Chondrocyte (in vitro differentiated cells): ENCODE data around the gene GNA15. TPM values are rescaled to one million over a fixed set of nuclear protein-coding genes. Genes with fewer than 3 reads are reported as not detected.
"Not testable (repeated sequence)": the region's sequence is repeated elsewhere in the genome, so short reads cannot be mapped to it uniquely, and the experiment has no call there.

Experiments used
- DNase-seq: peaks from one replicate; pipeline ENCODE4 v3.0.0; 2021; ENCODE audit warnings: mixed read lengths, low spot score
- H3K27ac Mint-ChIP-seq: one replicate; pipeline ENCODE4 v1.8.0; 2021; ENCODE audit warnings: mild to moderate bottlenecking, moderate library complexity, mixed read lengths; ENCODE audit not compliant: unreplicated experiment
- H3K27me3 Mint-ChIP-seq: 2 replicates; pipeline ENCODE4 v1.8.0; 2021; ENCODE audit warnings: low read depth, mixed read lengths
- H3K36me3 Mint-ChIP-seq: 2 replicates; pipeline ENCODE4 v1.8.0; 2021; ENCODE audit warnings: low read depth, mixed read lengths
- H3K4me1 Mint-ChIP-seq: 2 replicates; pipeline ENCODE4 v1.8.0; 2021; ENCODE audit warnings: low read depth, mild to moderate bottlenecking, mixed read lengths
- H3K4me3 Mint-ChIP-seq: one replicate; pipeline ENCODE4 v1.8.0; 2021; ENCODE audit warnings: mild to moderate bottlenecking, moderate library complexity, mixed read lengths; ENCODE audit not compliant: unreplicated experiment
- H3K9me3 Mint-ChIP-seq: 2 replicates; pipeline ENCODE4 v1.8.0; 2021; ENCODE audit warnings: low read depth, mixed read lengths
- total RNA-seq: library from RNA; stranded (reverse); gene quantifications from 3 replicates; pipeline ENCODE4 v1.2.1, GENCODE V29; 2021
- TF ChIP-seq, protein P1 (sequence below): fragments of 200-600 bp; sonication (generic); IDR thresholded peaks from 2 replicates; pipeline ENCODE4 v1.5.0; 2021; ENCODE audit warnings: antibody characterized with exemption, mild to moderate bottlenecking, moderate library complexity

The GNA15 gene
- total RNA-seq, 1 donor from 2014 or later: not detected

DNA sequence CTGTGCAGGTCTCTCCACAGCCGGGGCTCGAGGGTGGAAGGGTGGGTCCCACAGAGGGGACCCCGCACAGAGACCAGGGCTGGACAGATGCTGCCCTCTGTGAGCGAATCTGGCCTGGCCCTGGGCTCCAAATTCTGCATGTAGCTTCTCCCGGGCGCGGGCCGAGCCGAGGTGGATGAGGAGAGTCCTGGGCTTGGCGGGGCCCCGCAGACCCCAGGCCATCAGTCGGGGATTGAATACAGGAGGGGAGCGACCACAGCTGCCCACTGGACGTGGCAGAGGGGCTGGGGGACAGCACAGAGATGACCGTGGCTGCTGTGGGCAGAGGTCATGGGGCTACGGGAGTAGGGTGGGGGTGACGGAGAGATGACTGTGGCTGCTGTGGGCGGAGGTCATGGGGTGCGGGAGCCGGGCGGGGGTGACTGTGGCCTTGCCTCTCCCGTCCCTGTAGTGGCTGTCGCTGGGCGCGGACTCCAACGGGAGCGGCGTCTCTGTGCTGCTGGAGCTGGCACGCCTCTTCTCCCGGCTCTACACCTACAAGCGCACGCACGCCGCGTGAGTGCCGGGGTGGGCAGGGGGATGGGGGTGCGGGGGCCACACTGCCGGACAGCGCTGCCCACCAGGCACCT is 65.4 kb downstream of the GNA15 start:
- no peaks in the 10 kb centered on the region for H3K9me3 Mint-ChIP-seq
- TF ChIP-seq, protein P1, sequence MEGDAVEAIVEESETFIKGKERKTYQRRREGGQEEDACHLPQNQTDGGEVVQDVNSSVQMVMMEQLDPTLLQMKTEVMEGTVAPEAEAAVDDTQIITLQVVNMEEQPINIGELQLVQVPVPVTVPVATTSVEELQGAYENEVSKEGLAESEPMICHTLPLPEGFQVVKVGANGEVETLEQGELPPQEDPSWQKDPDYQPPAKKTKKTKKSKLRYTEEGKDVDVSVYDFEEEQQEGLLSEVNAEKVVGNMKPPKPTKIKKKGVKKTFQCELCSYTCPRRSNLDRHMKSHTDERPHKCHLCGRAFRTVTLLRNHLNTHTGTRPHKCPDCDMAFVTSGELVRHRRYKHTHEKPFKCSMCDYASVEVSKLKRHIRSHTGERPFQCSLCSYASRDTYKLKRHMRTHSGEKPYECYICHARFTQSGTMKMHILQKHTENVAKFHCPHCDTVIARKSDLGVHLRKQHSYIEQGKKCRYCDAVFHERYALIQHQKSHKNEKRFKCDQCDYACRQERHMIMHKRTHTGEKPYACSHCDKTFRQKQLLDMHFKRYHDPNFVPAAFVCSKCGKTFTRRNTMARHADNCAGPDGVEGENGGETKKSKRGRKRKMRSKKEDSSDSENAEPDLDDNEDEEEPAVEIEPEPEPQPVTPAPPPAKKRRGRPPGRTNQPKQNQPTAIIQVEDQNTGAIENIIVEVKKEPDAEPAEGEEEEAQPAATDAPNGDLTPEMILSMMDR: no peak
- no peak overlapping the region for H3K4me3 Mint-ChIP-seq
- H3K36me3 Mint-ChIP-seq: peaks cover 2% of the 10 kb centered on the region
- DNase-seq: peak; percentile 90
- H3K27ac Mint-ChIP-seq: no peak overlapping the region
- H3K27me3 Mint-ChIP-seq: no peaks in the 10 kb centered on the region
- no peaks in the 10 kb centered on the region for H3K4me1 Mint-ChIP-seq

DNA sequence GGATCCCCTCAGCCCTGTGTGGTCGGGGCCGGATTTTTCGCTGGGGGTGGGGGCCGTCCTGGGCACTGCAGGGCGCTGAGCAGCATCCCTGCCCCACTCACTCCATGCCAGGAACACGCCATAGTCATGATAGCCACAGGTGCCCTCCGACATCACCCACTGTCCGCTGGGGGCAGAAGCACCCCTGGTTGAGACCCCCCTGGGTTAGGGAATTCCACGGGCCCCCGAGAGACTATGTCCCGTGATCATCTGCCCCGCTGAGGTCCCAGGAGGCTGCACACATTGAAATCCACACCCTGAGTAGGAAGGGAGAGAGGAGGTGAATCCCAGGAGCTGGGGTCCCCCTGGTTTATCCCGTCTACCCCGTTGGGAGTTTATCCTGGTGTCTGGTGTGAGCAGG is 66.1 kb downstream of the GNA15 start:
- TF ChIP-seq, protein P1: no peak
- Mint-ChIP-seq H3K4me1 (no peaks in the 10 kb centered on the region), H3K27me3 (no peaks in the 10 kb centered on the region), H3K4me3 (no peak overlapping the region), H3K27ac (no peak overlapping the region), H3K36me3 (peaks cover 2% of the 10 kb centered on the region), H3K9me3 (no peaks in the 10 kb centered on the region)
- peak; percentile 73 for DNase-seq

DNA sequence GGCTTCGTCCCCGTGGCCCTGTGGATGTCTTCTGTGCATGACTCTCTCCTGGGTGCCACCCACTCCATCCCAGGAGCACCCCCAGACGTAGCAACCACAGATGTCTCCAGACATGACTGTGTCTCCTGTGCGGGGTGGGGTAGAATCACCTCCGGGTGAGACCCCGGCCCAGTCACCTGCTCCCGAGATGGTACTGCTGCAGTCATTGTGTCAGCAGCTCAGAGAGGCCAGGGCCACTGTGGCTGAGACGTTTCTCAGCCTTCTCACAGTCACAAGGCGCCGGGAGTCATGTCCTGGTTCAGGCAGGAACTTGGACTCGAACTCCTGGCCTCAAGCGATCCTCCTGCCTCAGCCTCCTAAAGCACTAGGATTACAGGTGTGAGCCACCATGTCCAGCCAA is 66.5 kb downstream of the GNA15 start:
- TF ChIP-seq, protein P1: no peak
- Mint-ChIP-seq H3K36me3 (peaks cover 2% of the 10 kb centered on the region), H3K9me3 (no peaks in the 10 kb centered on the region), H3K4me1 (no peaks in the 10 kb centered on the region), H3K27me3 (no peaks in the 10 kb centered on the region), H3K27ac (no peak overlapping the region), H3K4me3 (no peak overlapping the region)
- peak; percentile 71 for DNase-seq

DNA sequence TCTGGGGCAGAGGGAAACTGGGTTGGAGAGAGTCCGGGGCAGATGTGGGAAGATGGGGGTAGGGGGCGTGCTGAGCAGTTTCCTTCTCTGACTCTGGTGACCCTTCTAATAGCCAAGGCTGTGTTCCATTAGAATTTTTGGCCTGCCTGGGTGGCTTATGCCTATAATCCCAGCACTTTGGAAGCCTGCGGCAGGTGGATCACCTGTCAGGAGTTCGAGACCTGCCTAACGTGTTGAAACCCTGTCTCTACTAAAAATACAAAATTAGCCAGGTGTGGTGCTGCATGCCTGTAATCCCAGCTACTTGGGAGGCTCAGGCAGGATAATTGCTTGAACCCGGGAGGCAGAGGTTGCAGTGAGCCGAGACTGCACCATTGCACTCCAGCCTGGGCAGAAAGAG is 67.1 kb downstream of the GNA15 start:
- DNase-seq, H3K36me3 Mint-ChIP-seq, H3K9me3 Mint-ChIP-seq, H3K4me1 Mint-ChIP-seq, H3K4me3 Mint-ChIP-seq, H3K27ac Mint-ChIP-seq, H3K27me3 Mint-ChIP-seq: not testable (repeated sequence)

DNA sequence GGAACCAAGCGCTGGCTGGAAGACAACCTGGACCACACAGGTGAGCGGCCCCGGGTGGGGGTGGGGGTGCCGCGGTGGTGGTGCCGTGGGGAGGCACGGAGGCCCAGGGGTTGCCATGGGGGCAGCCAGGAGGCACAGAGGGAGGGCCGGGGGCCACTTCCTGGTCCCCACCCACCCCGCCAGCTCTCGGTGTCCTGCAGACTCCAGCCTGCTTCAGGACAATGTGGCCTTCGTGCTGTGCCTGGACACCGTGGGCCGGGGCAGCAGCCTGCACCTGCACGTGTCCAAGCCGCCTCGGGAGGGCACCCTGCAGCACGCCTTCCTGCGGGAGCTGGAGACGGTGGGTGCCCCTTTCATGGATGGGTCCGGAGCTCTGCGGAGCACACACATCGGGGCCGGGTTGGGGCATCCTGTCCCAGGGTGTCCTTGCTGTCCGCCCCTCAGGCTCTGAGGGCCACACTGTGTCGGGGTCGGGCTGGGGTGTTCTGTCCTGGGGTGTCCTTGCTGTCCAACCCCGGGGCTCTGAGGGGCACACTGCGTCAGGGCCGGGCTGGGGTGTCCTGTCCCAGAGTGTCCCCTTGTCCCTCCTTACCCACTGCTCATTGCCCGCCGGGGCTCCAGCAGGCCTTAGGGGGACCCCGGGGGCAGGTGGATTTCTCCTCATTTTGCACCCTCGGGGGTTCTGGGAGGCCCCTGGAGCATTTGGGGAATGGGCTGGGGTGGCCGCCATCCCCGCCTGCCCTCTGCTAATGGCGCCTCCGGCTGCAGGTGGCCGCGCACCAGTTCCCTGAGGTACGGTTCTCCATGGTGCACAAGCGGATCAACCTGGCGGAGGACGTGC is 68.2 kb downstream of the GNA15 start:
- H3K4me1 Mint-ChIP-seq: no peaks in the 10 kb centered on the region
- H3K9me3 Mint-ChIP-seq: no peaks in the 10 kb centered on the region
- no peak overlapping the region for H3K27ac Mint-ChIP-seq
- no peaks in the 10 kb centered on the region for H3K27me3 Mint-ChIP-seq
- H3K4me3 Mint-ChIP-seq: no peak overlapping the region
- TF ChIP-seq, protein P1: no peak
- DNase-seq: peak; percentile 94
- peaks cover 3% of the 10 kb centered on the region for H3K36me3 Mint-ChIP-seq
